Naive B cell (primary cell): ENCODE data around the gene DNAH1. TPM values are rescaled to one million over a fixed set of nuclear protein-coding genes. Genes with fewer than 3 reads are reported as not detected.
A peak's percentile ranks its signal among the peaks of the same experiment; 100 is the strongest.

Experiments
- ATAC-seq, 2 donors: fragments of 150-1000 bp; cut with Tn5 transposase; 2 replicates each; pipeline ENCODE4 v1.10.0; 2021; ENCODE audit warnings: low read depth in 2 of 2, mild to moderate bottlenecking in 2 of 2, moderate library complexity in 2 of 2
- DNase-seq: peaks from one replicate; pipeline ENCODE4 v3.0.0; 2022
- H3K27ac Mint-ChIP-seq, 6 donors: one replicate each; pipeline ENCODE4 v1.8.0; 2020 to 2022; ENCODE audit warnings: mild to moderate bottlenecking in 6 of 6, mixed read lengths in 6 of 6, moderate library complexity in 5 of 6, inconsistent platforms in 2 of 6
- H3K27me3 Mint-ChIP-seq, 3 donors: one replicate each; pipeline ENCODE4 v1.8.0; 2021 to 2022; ENCODE audit warnings: mixed read lengths in 3 of 3, mild to moderate bottlenecking in 1 of 3
- H3K36me3 Mint-ChIP-seq, 2 donors: one replicate each; pipeline ENCODE4 v1.8.0; 2020 to 2022; ENCODE audit warnings: mixed read lengths in 2 of 2, inconsistent platforms in 1 of 2, mild to moderate bottlenecking in 1 of 2
- H3K4me1 Mint-ChIP-seq, 3 donors: one replicate each; pipeline ENCODE4 v1.8.0; 2020 to 2022; ENCODE audit warnings: mixed read lengths in 3 of 3, inconsistent platforms in 1 of 3, mild to moderate bottlenecking in 1 of 3, moderate library complexity in 1 of 3
- H3K4me3 Mint-ChIP-seq, 8 donors: one replicate each; pipeline ENCODE4 v1.8.0; 2020 to 2022; ENCODE audit warnings: mild to moderate bottlenecking in 8 of 8, mixed read lengths in 8 of 8, moderate library complexity in 8 of 8, inconsistent platforms in 2 of 8
- H3K9me3 Mint-ChIP-seq, 7 donors: one replicate each; pipeline ENCODE4 v1.8.0; 2020 to 2022; ENCODE audit warnings: mixed read lengths in 7 of 7, mild to moderate bottlenecking in 5 of 7, inconsistent platforms in 2 of 7, moderate library complexity in 1 of 7
- polyA plus RNA-seq, 6 donors: library from polyadenylated mRNA; unstranded; fragments of 300-500 nt; fragmentation: Illumina TruSeq; gene quantifications; one replicate each; pipeline ENCODE4 v1.2.3, GENCODE V29; 2021; ENCODE audit warnings: low read depth in 6 of 6

Gene DNAH1
- polyA plus RNA-seq, 6 donors from 2014 or later: 0.45 to 1.6 (median 0.65) TPM; not detected in 1

- no peak overlapping the region for H3K4me3 Mint-ChIP-seq
- H3K36me3 Mint-ChIP-seq: no peaks in the 10 kb centered on the region
- DNase-seq: no peak
- H3K27me3 Mint-ChIP-seq: peaks cover 0 to 8% (median 5%) of the 10 kb centered on the region in 3 donors
- no peak for ATAC-seq
- no peak overlapping the region for H3K27ac Mint-ChIP-seq
- no peaks in the 10 kb centered on the region for H3K4me1 Mint-ChIP-seq
- no peaks in the 10 kb centered on the region for H3K9me3 Mint-ChIP-seq
Observed at GRCh38 chr3:52433996-52434479, 117.9 kb downstream of the DNAH1 start.

DNA sequence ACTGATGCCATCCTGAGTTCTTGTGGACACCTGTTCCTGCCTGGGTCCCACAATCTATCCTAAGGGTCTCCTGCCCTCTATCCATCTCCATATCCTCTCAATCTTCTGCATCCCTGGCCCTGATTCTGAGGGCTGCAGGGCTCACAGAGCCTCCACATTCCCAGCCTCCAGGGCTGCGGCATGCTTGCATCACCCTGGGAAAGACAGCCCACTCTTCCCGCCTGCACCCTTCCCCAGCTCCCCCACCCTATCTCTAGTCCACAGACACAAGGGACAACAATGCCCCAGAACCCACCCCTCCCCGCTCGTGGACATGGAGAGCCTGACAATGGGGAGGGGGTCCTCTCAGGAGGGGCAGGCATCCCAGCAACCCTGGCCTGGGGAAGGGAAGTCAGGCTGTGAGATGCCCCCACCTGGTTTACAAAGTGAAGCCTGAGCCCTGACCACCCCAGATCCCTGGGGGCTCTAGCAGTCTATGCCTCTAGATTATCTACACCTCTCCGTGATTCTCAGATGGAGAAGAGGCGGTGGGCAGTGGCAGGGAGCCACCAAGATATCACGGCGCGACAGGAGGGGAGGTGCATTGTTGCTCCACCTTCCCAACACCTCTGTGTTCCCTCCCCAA lies 118.5 kb downstream of the DNAH1 start:
- DNase-seq: no peak
- H3K4me1 Mint-ChIP-seq: no peaks in the 10 kb centered on the region
- no peak for ATAC-seq
- no peak overlapping the region for H3K4me3 Mint-ChIP-seq
- no peak overlapping the region for H3K27ac Mint-ChIP-seq
- no peaks in the 10 kb centered on the region for H3K36me3 Mint-ChIP-seq
- peaks cover 0 to 8% (median 5%) of the 10 kb centered on the region in 3 donors for H3K27me3 Mint-ChIP-seq
- H3K9me3 Mint-ChIP-seq: no peaks in the 10 kb centered on the region

DNA sequence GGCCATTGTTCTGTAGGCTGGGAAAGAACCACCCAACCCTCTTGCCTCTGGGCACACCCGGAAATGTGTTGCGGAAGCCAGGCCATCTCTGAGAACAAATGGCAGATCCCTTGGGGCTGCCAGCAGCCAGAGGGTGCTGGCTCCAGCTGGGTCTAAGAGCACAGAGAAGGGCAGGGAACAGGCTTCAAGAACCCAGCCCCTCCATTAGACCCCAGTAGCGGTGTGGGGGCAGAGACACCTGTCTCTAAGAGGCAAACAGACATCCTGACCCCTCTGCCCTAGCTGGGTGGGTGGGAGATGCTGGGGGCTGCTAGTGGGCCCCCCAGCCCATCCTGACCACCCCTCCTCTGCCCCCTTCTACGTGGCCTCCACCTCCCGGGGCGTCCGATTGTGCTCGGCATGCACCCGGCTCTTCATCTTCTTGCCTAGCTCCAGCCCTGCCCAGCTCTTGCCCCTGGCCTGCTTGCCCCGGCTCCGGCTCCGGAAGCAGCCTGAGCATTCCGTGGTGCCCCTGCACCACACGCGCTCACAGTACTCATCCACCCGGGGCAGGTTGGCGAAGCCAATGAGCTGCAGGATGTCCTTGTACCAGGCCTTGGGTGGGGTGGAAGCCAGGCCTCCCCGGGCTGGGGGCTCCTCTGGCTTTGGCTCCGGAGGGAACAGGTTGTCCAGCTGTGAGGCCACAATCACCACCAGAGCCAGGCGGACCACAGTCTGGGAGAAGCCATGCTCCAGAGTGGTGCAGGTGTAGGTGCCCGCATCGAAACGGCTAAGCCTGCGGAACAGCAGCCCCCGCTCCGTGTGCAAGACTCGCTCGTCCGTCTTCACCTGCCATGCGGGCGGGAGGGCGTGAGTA lies 119.4 kb downstream of the DNAH1 start:
- H3K4me1 Mint-ChIP-seq: no peaks in the 10 kb centered on the region
- H3K27me3 Mint-ChIP-seq: peaks cover 0 to 8% (median 5%) of the 10 kb centered on the region in 3 donors
- H3K27ac Mint-ChIP-seq: no peak overlapping the region
- no peak overlapping the region for H3K4me3 Mint-ChIP-seq
- DNase-seq (no peak), ATAC-seq (no peak)
- H3K36me3 Mint-ChIP-seq: no peaks in the 10 kb centered on the region
- H3K9me3 Mint-ChIP-seq: no peaks in the 10 kb centered on the region

DNA sequence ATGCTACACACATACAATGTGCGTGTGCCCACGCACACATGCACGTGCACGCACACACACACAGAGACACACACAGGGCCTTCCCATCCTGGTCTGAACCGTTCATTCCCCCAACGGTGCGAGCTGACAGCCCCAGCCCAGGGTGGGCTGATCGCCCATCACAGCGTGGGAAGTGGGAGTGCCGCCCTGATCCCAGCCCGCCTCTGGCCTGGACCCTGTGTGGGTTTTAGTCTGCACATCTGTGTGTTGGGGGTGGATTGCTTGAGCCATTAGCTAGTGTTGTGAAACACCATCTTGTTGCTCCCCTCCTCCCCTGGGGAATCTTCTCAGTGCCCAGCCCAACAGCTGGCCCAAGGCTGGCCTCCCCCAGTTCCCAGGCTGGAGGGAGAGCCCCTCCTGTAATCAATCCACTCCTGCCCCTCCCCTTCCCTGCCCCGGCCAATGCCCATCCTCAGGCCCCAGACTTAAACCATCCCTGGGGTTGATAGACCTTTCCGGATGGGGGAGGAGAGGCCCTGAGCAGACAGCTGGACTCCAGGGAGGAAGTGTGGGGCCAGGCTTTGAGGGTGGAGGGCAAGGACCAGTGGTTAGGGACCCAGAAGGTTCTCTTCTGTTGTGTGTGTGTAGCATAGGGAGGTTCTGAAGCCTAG lies 120.5 kb downstream of the DNAH1 start:
- Mint-ChIP-seq H3K27ac (no peak overlapping the region), H3K9me3 (no peaks in the 10 kb centered on the region), H3K4me3 (no peak overlapping the region), H3K36me3 (no peaks in the 10 kb centered on the region), H3K4me1 (no peaks in the 10 kb centered on the region), H3K27me3 (peaks cover 0 to 8% (median 5%) of the 10 kb centered on the region in 3 donors)
- DNase-seq: no peak
- ATAC-seq: no peak

DNA sequence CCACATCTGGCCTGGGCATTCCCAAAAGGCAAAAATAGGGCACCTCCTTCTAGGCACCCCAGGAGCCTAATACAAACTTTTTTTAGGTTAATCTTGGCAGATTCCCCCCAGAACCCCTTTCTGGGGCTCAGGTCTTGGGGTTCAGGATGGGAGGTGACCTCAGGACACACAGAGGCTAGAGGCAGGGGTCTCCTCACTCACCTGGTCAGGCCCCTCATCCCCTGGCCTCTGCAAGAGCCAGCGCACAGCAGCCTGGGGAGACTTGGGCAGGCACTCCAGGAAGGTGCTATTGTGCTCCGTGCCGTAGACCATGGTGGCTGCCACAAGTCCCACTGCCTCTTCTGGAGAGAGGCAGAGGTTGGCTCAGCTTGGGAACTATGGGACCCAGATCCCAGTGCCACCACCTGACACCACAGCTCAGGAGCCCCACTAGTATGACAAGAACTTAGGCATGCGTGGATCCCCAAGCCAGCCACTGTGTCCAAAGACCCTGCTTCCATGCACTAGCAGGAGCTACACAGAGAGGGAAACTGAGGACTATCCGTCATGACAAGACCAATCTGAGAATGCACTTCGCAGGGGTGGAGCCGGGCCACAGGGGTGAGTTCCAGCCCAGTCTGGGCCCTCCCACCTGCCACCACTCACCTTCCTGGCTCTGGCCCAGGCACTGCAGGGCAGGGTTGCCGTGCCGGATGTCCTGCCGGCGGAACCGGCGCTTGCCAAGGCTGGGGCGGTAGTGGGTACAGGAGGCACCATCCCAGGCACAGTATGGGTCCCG lies 121.4 kb downstream of the DNAH1 start:
- peaks cover 0 to 9% (median 0%) of the 10 kb centered on the region in 3 donors for H3K27me3 Mint-ChIP-seq
- H3K9me3 Mint-ChIP-seq: no peaks in the 10 kb centered on the region
- no peaks in the 10 kb centered on the region for H3K36me3 Mint-ChIP-seq
- H3K27ac Mint-ChIP-seq: peak overlapping the region in 1 of 6 donors; percentile 78
- no peaks in the 10 kb centered on the region for H3K4me1 Mint-ChIP-seq
- DNase-seq: no peak
- no peak overlapping the region for H3K4me3 Mint-ChIP-seq
- no peak for ATAC-seq

DNA sequence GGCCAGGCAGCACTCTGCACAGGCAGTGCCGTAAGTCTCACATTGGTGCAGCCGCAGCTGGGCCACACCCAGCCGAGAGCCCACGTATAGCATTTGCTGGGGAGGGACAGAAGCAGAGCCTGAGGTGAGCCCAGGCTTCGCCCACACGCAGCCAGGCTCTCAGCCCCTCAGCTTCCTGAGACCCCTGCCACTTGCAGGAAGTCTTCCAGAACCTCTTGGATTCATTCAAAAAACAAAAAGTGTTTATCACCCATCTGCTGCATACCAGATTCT lies 121.9 kb downstream of the DNAH1 start:
- ATAC-seq (no peak), DNase-seq (no peak)
- H3K27me3 Mint-ChIP-seq: peaks cover 0 to 14% (median 0%) of the 10 kb centered on the region in 3 donors
- no peaks in the 10 kb centered on the region for H3K4me1 Mint-ChIP-seq
- H3K4me3 Mint-ChIP-seq: no peak overlapping the region
- no peak overlapping the region for H3K27ac Mint-ChIP-seq
- no peaks in the 10 kb centered on the region for H3K9me3 Mint-ChIP-seq
- no peaks in the 10 kb centered on the region for H3K36me3 Mint-ChIP-seq

DNA sequence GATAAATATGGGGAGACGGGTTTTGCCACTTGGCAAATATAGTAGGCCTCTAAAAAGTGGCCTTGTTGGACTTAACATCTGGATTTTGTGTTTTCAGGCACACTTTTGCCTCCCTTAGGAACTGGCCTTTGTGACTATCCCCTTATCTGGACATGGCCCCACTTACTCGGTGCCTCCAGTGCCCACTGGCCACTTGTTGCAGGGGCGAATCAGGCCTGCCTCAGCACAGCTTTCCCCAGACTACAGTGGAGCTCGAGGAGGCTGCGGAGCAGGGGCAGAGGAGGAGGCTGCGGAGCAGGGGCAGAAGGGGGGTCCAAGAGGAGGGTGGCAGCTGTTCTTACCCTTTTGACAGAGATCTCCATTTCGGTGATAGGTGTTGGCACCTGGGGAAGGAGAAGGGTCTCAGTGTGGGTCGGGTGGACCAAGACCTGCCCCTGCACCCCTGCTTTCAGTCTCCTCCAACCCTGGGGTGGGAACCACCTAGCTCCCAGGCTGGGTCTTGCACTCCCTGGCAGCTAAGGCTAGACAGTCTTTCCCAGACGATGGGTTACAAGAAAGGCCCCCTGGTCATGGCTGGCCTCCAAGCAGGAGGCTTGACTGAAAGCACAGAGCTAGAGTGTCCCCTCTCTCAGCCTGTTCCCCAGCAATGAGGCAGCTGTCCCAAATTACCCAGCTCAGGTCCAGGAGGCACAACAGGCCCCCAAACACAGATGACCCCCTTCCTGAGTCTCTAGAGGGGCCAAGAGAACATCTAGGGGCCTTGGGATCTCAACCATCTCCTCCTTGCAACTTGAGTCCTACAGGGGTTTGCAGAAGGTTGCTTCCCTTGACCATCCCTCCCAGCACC lies 122.7 kb downstream of the DNAH1 start:
- Mint-ChIP-seq H3K36me3 (no peaks in the 10 kb centered on the region), H3K27me3 (peaks cover 0 to 15% (median 0%) of the 10 kb centered on the region in 3 donors), H3K4me3 (no peak overlapping the region), H3K27ac (no peak overlapping the region), H3K4me1 (no peaks in the 10 kb centered on the region), H3K9me3 (no peaks in the 10 kb centered on the region)
- DNase-seq (no peak), ATAC-seq (no peak)

DNA sequence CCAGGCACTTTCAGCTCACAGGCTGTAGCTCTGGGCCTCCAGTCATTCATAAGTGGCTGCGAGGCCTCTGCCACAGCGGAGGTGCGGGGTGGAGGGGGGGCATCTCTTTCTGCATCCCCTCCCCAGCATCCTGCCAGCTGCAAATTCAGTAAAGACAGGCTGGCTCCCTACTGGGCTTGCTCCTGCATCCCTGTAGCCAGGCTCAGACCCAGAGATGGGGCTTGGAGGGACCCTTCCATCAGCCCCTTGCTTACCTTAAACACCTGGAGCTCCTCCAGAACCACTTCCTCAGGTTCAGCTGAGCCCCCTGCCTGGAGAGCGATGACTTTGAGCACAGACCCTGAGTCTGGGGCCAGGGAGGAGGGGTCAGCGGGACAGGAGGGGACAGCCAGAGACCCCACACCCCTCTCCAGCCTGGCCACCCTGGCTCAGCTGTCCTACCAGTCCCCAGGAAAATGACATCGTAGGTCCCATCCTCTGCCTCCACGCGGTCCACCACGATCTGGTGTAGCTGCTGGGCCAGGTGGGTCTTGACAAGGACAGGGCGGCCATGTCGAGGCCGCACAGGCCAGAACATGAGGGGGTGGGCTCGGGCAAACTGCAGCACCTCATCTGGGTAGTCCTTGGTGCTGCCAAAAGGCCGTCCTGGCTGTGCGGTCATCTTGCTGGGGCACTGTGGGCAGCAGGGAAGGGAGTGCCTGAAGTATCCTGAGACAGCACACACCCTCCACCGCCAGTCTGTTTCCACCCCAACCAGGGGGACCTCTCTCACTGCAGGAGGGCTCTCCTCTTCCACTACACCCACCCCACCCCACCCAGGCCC lies 123.5 kb downstream of the DNAH1 start:
- H3K27me3 Mint-ChIP-seq: peaks cover 0 to 15% (median 0%) of the 10 kb centered on the region in 3 donors
- H3K36me3 Mint-ChIP-seq: no peaks in the 10 kb centered on the region
- H3K4me1 Mint-ChIP-seq: no peaks in the 10 kb centered on the region
- H3K9me3 Mint-ChIP-seq: no peaks in the 10 kb centered on the region
- peak overlapping the region in 1 of 8 donors; percentile 66 for H3K4me3 Mint-ChIP-seq
- ATAC-seq (no peak), DNase-seq (no peak)
- H3K27ac Mint-ChIP-seq: peak overlapping the region in 1 of 6 donors; percentile 54

DNA sequence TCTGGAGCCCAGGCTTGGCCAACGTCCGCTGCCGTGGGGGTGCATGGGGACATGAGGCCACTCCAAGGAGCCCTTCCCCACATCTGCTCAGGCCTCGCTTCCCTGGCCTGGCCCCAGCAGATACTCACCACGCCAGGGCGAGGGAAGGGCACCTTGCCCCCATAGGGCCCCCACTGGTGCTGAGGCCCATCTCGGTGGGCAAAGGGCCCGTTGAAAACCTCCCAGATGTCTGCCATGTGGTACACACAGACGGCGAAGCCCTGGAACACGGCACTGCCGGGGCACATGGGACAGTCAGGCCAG lies 124.1 kb downstream of the DNAH1 start:
- peaks cover 0 to 3% (median 3%) of the 10 kb centered on the region in 3 donors for H3K4me1 Mint-ChIP-seq
- H3K36me3 Mint-ChIP-seq: no peaks in the 10 kb centered on the region
- H3K9me3 Mint-ChIP-seq: no peaks in the 10 kb centered on the region
- peak overlapping the region in 1 of 6 donors; percentile 33 for H3K27ac Mint-ChIP-seq
- peaks cover 0 to 15% (median 0%) of the 10 kb centered on the region in 3 donors for H3K27me3 Mint-ChIP-seq
- ATAC-seq (no peak), DNase-seq (no peak)
- no peak overlapping the region for H3K4me3 Mint-ChIP-seq

- H3K27me3 Mint-ChIP-seq: peaks cover 0 to 13% (median 0%) of the 10 kb centered on the region in 3 donors
- no peak for DNase-seq
- no peak for ATAC-seq
- H3K4me3 Mint-ChIP-seq: no peak overlapping the region
- peaks cover 0 to 8% (median 5%) of the 10 kb centered on the region in 3 donors for H3K4me1 Mint-ChIP-seq
- no peaks in the 10 kb centered on the region for H3K36me3 Mint-ChIP-seq
- no peak overlapping the region for H3K27ac Mint-ChIP-seq
- no peaks in the 10 kb centered on the region for H3K9me3 Mint-ChIP-seq
Observed at GRCh38 chr3:52440671-52441070, 124.6 kb downstream of the DNAH1 start.

DNA sequence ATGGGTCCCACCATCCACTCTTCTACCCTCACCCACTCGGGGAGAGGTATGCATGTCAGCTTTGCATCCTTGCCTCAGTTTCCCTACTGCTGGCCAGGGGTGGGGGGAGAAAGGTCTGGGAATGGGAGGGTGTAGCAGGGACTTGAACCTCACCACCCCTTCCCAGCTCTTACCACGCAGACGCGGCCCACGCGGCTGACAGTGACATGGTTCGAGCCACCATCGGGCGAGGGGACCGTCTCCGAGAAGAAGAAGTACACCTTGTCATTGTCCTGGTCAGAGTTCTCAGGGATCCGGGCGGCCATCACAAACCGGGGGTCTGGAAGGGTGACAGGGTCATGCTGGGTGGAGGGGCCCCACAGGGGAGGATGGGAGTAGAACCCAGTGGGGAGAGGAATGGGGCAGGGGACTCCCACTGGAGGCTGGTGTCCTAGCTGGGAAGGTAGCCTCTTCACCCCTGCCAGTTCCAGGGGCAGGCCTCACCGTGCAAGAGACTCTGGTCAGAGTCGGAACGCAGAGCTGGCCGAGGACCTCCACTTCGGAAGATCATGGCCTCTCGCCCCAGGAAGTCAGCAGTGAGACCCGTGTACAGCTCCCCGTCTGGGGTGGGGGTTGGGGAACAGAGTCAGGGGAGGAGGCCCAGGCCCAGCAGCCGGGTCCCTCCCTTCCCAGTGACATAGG lies 125.1 kb downstream of the DNAH1 start:
- Mint-ChIP-seq H3K9me3 (no peaks in the 10 kb centered on the region), H3K27ac (no peak overlapping the region), H3K4me3 (peak overlapping the region in 1 of 8 donors; percentile 6), H3K4me1 (peaks cover 0 to 9% (median 5%) of the 10 kb centered on the region in 3 donors), H3K36me3 (no peaks in the 10 kb centered on the region), H3K27me3 (peaks cover 0 to 8% (median 0%) of the 10 kb centered on the region in 3 donors)
- no peak for ATAC-seq
- no peak for DNase-seq
